Stimulated activated CD4-positive, alpha-beta T cell treated with anti-CD3 and anti-CD28 coated beads, Interleukin-12 subunit alpha, Interleukin-12 subunit beta, amount 100 ng/mL, for 48 hours (primary cell): ENCODE results near the gene CLDN1.
A peak's percentile ranks its signal among the peaks of the same experiment; 100 is the strongest.

Source experiments
- DNase-seq, 3 donors: peaks; one replicate each; pipeline ENCODE4 v3.0.0-alpha.2; 2020; ENCODE audit warnings: low read depth in 2 of 3, low spot score in 1 of 3

Gene CLDN1

GRCh38 chr3:190333961-190334360, 11.7 kb upstream of the CLDN1 start:
- no peak for DNase-seq

- no peak for DNase-seq
Observed at GRCh38 chr3:190330936-190331734, 8.9 kb upstream of the CLDN1 start.

GRCh38 chr3:190326930-190327329, 4.7 kb upstream of the CLDN1 start:
- no peak for DNase-seq

GRCh38 chr3:190326361-190326760, 4.1 kb upstream of the CLDN1 start:
- no peak for DNase-seq

GRCh38 chr3:190325923-190326322, 3.7 kb upstream of the CLDN1 start:
- DNase-seq: no peak

- DNase-seq: no peak
Observed at GRCh38 chr3:190323246-190323626, 990 bp upstream of the CLDN1 start.

- DNase-seq: no peak
Observed at GRCh38 chr3:190322604-190323245, 479 bp upstream of the CLDN1 start.

GRCh38 chr3:190320594-190321362, 1.5 kb downstream of the CLDN1 start:
- DNase-seq: no peak

- DNase-seq: peak; percentile 41 to 56 (median 42)
Observed at GRCh38 chr3:190319660-190320059, 2.6 kb downstream of the CLDN1 start.

- DNase-seq: no peak
Observed at GRCh38 chr3:190318666-190319065, 3.6 kb downstream of the CLDN1 start.

- no peak for DNase-seq
Observed at GRCh38 chr3:190314741-190315140, 7.5 kb downstream of the CLDN1 start.

GRCh38 chr3:190309414-190309813, 12.8 kb downstream of the CLDN1 start:
- DNase-seq: no peak

GRCh38 chr3:190308154-190308553, 14.1 kb downstream of the CLDN1 start:
- no peak for DNase-seq

- no peak for DNase-seq
Observed at GRCh38 chr3:190307164-190307545, 15.1 kb downstream of the CLDN1 start.

GRCh38 chr3:190306513-190307163, 15.6 kb downstream of the CLDN1 start:
- DNase-seq: no peak

- DNase-seq: no peak
Observed at GRCh38 chr3:190306026-190306425, 16.2 kb downstream of the CLDN1 start.

GRCh38 chr3:190305406-190305805, 16.8 kb downstream of the CLDN1 start:
- DNase-seq: no peak

- DNase-seq: no peak
Observed at GRCh38 chr3:190303884-190304283, 18.4 kb downstream of the CLDN1 start.

- no peak for DNase-seq
Observed at GRCh38 chr3:190302212-190302867, 19.9 kb downstream of the CLDN1 start.

- no peak for DNase-seq
Observed at GRCh38 chr3:190301591-190301990, 20.7 kb downstream of the CLDN1 start.

GRCh38 chr3:190299969-190300368, 22.3 kb downstream of the CLDN1 start:
- no peak for DNase-seq
